Tibial nerve (tissue), 4 donors: ENCODE data around the gene MUC21. TPM values are rescaled to one million over a fixed set of nuclear protein-coding genes. Genes with fewer than 3 reads are reported as not detected.

ENCODE experiments used
- DNase-seq, 2 donors: peaks; one replicate each; pipeline ENCODE4 v3.0.0-alpha.2; 2019; ENCODE audit warnings: low spot score in 2 of 2
- H3K27ac ChIP-seq, 4 donors: fragments of 200-600 bp; sonication (generic) in 3 of 4; one replicate each; pipeline ENCODE4 v1.5.1; 2017 to 2019; ENCODE audit warnings: mild to moderate bottlenecking in 1 of 4
- H3K27me3 ChIP-seq, 2 donors: fragments of 200-600 bp; sonication (generic) in 1 of 2; one replicate each; pipeline versions ENCODE4 v1.5.1 to v1.6.0; 2017 to 2019
- H3K36me3 ChIP-seq, 3 donors: fragments of 200-600 bp; sonication (generic); one replicate each; pipeline ENCODE4 v1.5.1; 2018 to 2019
- H3K4me1 ChIP-seq, 4 donors: fragments of 200-600 bp; sonication (generic) in 3 of 4; one replicate each; pipeline ENCODE4 v1.5.1; 2017 to 2019
- H3K4me3 ChIP-seq, 4 donors: fragments of 200-600 bp; sonication (generic) in 3 of 4; one replicate each; pipeline ENCODE4 v1.5.1; 2017 to 2019; ENCODE audit warnings: mild to moderate bottlenecking in 1 of 4, moderate library complexity in 1 of 4
- H3K9me3 ChIP-seq, 4 donors: fragments of 200-600 bp; sonication (generic) in 3 of 4; one replicate each; pipeline ENCODE4 v1.5.1; 2017 to 2019
- EP300 ChIP-seq, 2 donors: sonication (generic); formaldehyde crosslinking; IDR thresholded peaks; one replicate each; pipeline ENCODE4 v1.6.1; 2017; ENCODE audit warnings: antibody characterized with exemption in 2 of 2, mild to moderate bottlenecking in 1 of 2
- POLR2A ChIP-seq, 2 donors: fragments of 450-650 bp; IDR thresholded peaks; one replicate each; pipeline ENCODE4 v1.6.1; 2017; ENCODE audit warnings: antibody characterized with exemption in 2 of 2, mild to moderate bottlenecking in 2 of 2, moderate library complexity in 2 of 2
- WGBS, 2 donors: methylation state at CpG; one replicate each; pipeline ENCODE4 v1.1.5; 2018; 5-methylcytosine and 5-hydroxymethylcytosine counted together
- total RNA-seq, 4 donors: library from RNA; depleted of rRNA; stranded (reverse); fragments of >200 nt; gene quantifications; one replicate each; pipeline ENCODE4 v1.1.0, GENCODE V29; 2016
- TF ChIP-seq, protein P1 (sequence below), 5 experiments: fragments of 200-600 bp in 3 of 5; fragments of 450-650 bp in 2 of 5; sonication (generic) in 3 of 5; IDR thresholded peaks; one replicate each; pipeline ENCODE4 v1.5.1; 2016 to 2019; ENCODE audit warnings: antibody characterized with exemption in 5 of 5, mild to moderate bottlenecking in 3 of 5, moderate library complexity in 2 of 5

Gene MUC21
- total RNA-seq, 4 donors from 2014 or later = not detected

DNA sequence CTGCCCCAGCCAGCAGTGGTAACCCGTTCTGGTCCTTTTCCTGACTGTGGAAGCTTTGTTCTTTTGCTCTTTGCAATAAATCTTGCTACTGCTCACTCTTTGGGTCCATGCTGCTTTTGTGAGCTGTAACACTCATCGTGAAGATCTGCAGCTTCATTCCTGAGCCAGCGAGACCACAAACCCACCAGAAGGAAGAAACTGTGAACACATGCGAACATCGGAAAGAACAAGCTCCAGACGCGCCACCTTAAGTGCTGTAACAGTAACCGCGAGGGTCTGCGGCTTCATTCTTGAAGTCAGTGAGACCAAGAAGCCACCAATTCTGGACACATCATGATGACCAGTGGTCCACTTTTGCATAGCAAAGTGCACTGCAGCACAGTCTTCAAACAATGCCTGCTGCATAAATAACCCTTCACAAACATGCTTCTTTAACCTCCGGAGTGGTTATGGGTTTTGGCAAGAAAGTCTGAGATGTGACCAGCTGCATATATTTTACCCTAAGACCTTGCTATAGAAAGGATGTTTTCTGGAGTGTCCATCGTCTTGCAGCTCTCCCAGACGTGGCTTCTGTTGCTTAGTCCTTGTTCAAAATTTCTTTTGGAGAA lies 17.9 kb downstream of the MUC21 start:
- H3K27me3 ChIP-seq = no peaks in the 10 kb centered on the region
- TF ChIP-seq POLR2A (IDR thresholded peaks at IDR 0.05) (no peak), EP300 (IDR thresholded peaks at IDR 0.05) (no peak)
- TF ChIP-seq, protein P1, sequence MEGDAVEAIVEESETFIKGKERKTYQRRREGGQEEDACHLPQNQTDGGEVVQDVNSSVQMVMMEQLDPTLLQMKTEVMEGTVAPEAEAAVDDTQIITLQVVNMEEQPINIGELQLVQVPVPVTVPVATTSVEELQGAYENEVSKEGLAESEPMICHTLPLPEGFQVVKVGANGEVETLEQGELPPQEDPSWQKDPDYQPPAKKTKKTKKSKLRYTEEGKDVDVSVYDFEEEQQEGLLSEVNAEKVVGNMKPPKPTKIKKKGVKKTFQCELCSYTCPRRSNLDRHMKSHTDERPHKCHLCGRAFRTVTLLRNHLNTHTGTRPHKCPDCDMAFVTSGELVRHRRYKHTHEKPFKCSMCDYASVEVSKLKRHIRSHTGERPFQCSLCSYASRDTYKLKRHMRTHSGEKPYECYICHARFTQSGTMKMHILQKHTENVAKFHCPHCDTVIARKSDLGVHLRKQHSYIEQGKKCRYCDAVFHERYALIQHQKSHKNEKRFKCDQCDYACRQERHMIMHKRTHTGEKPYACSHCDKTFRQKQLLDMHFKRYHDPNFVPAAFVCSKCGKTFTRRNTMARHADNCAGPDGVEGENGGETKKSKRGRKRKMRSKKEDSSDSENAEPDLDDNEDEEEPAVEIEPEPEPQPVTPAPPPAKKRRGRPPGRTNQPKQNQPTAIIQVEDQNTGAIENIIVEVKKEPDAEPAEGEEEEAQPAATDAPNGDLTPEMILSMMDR (IDR thresholded peaks at IDR 0.05) = no peak
- no peak overlapping the region for H3K4me3 ChIP-seq
- no peak for DNase-seq
- no peaks in the 10 kb centered on the region for H3K9me3 ChIP-seq
- no peaks in the 10 kb centered on the region for H3K36me3 ChIP-seq
- H3K4me1 ChIP-seq = no peaks in the 10 kb centered on the region
- no peak overlapping the region for H3K27ac ChIP-seq
- WGBS, 2 donors = 73 to 78% methylated on average over 13 of the region's 13 CpGs

DNA sequence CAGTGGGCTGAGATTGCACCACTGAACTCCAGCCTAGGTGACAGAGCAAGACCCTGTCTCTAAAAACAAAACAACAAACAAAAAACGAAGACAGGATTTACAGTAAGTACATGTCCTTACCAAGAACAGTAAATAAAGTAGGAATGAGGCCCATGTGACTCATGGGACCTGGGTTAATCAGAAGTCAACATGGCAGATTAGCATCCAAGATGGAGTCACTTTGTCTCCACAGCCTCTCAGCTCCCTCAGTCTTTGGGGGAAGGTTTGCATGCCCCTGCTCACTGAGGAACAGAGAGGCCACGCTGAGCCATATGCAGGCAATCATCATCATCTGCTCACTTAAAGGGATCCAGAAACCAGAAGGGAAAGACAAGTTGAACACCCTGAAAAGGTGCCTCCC lies 19.0 kb downstream of the MUC21 start:
- no peak for DNase-seq
- Histone ChIP-seq H3K27ac (no peak overlapping the region), H3K36me3 (no peaks in the 10 kb centered on the region), H3K27me3 (no peaks in the 10 kb centered on the region), H3K4me3 (no peak overlapping the region), H3K9me3 (no peaks in the 10 kb centered on the region), H3K4me1 (no peaks in the 10 kb centered on the region)
- TF ChIP-seq EP300 (IDR thresholded peaks at IDR 0.05) = no peak
- TF ChIP-seq POLR2A (IDR thresholded peaks at IDR 0.05) = no peak
- TF ChIP-seq, protein P1 (IDR thresholded peaks at IDR 0.05) = no peak
- 72 to 73% methylated on average over 2 of the region's 2 CpGs for WGBS, 2 donors

DNA sequence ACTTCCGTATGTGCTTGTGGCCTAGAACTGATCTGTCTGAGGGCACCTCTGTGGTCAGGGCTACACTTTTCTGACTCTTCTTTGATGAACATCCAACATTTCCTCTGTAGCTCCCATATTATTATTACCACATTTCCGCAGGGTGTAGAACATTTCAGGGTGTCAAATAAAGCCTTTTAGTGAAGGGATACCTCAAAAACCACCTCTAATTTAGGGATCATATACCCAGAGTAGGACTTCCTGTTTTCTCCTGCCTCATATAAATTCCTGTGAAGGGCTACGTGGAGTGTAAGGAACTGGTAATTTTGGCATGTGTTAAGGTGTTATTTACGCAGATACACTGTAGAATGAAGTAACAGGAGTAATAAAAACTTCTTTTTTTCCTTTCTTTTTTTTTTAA lies 21.3 kb downstream of the MUC21 start:
- Histone ChIP-seq H3K4me1 (no peaks in the 10 kb centered on the region), H3K36me3 (no peaks in the 10 kb centered on the region), H3K9me3 (no peaks in the 10 kb centered on the region), H3K27ac (no peak overlapping the region), H3K4me3 (no peak overlapping the region), H3K27me3 (no peaks in the 10 kb centered on the region)
- TF ChIP-seq POLR2A (IDR thresholded peaks at IDR 0.05) (no peak), EP300 (IDR thresholded peaks at IDR 0.05) (no peak)
- TF ChIP-seq, protein P1 (IDR thresholded peaks at IDR 0.05) = no peak
- DNase-seq = no peak
- WGBS, 2 donors = 74% methylated on average over 4 of the region's 4 CpGs

DNA sequence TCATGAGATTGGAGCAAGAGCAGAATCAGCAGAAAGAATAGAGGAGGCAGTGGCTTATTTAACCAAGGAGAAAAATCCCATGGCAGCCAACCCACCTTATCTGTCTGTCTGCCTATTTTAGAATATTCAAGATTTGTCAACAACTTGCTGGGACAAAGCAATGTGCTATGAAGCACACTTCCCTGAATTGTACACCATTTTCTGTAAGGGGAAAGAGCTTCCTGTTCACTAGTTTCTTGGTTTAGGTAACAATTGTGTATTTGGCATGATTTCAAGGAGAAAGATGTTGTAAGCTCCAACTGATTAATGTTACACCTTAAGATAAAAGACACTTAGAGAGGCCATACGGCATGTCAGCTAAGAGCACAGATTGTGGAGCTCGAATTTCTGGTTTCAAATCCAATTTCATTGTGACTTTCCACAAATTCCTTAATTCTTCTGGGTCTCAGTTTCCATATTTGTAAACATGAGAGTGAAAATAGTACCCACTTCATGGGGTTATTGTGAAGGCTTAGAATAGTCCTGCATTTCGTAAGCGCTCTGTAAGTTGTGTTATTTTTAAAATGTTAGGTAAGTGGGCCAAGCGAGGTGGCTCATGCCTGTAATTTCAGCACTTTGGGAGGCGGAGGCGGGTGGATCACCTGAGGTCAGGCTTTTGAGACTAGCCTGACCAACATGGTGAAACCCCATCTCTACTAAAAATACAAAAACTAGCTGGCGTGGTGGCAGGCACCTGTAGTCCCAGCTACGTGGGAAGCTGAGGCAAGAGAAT lies 21.9 kb downstream of the MUC21 start:
- Histone ChIP-seq H3K36me3 (no peaks in the 10 kb centered on the region), H3K4me3 (no peak overlapping the region), H3K4me1 (no peaks in the 10 kb centered on the region), H3K27me3 (no peaks in the 10 kb centered on the region), H3K9me3 (no peaks in the 10 kb centered on the region), H3K27ac (no peak overlapping the region)
- DNase-seq = no peak
- no peak for TF ChIP-seq EP300 (IDR thresholded peaks at IDR 0.05)
- TF ChIP-seq, protein P1 (IDR thresholded peaks at IDR 0.05) = no peak
- TF ChIP-seq POLR2A (IDR thresholded peaks at IDR 0.05) = no peak
- WGBS, 2 donors = 90 to 92% methylated on average over 9 of the region's 9 CpGs

DNA sequence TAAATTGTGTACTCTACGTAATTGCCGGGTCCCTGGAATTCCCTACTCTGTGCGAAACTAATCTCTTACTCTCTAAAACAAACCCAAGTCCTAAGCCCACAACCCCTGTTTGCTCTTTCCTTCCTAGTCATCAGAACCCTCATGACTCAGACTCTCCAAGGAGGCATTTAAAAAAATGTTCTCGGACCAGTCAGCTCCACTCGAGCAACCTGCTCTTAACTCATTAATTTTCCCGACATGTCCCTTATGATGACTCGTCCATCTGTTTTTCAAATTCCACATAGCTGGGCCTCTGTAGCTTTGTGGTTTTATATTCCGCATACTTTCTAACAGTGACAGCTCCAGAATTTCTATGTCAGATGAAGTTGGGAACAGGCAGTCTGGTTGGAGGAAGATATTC lies 24.2 kb downstream of the MUC21 start:
- Histone ChIP-seq H3K36me3 (no peaks in the 10 kb centered on the region), H3K4me3 (no peak overlapping the region), H3K4me1 (no peaks in the 10 kb centered on the region), H3K9me3 (no peaks in the 10 kb centered on the region), H3K27ac (no peak overlapping the region), H3K27me3 (no peaks in the 10 kb centered on the region)
- no peak for TF ChIP-seq POLR2A (IDR thresholded peaks at IDR 0.05)
- TF ChIP-seq EP300 (IDR thresholded peaks at IDR 0.05) = no peak
- TF ChIP-seq, protein P1 (IDR thresholded peaks at IDR 0.05) = no peak
- WGBS, 2 donors = 36 to 45% methylated on average over 8 of the region's 8 CpGs
- no peak for DNase-seq
